Astrocyte (in vitro differentiated cells and primary cell): ENCODE results near the gene SCAPER. TPM values are rescaled to one million over a fixed set of nuclear protein-coding genes. Genes with fewer than 3 reads are reported as not detected.

Experiments
- DNase-seq: peaks from one replicate; pipeline ENCODE4 v3.0.0-alpha.2; 2010; ENCODE audit warnings: low read depth
- FAIRE-seq: peaks from 2 replicates; lab custom pipeline; 2011; peaks lifted over from hg19 to GRCh38; lab: Jason Lieb, UNC
- H2AFZ ChIP-seq: 2 replicates; pipeline ENCODE4 v1.6.0; 2012; ENCODE audit warnings: low read depth, low read length, inconsistent platforms
- H3K27ac ChIP-seq: 2 replicates; pipeline ENCODE4 v1.5.1; 2011; ENCODE audit warnings: low read depth, low read length, inconsistent platforms
- H3K27me3 ChIP-seq: 2 replicates; pipeline ENCODE4 v1.6.0; 2011; ENCODE audit warnings: low read length, inconsistent platforms; ENCODE audit not compliant: insufficient read depth
- H3K36me3 ChIP-seq: 2 replicates; pipeline ENCODE4 v1.5.1; 2011; ENCODE audit warnings: low read length, inconsistent platforms; ENCODE audit not compliant: insufficient read depth
- H3K4me1 ChIP-seq: 2 replicates; pipeline ENCODE4 v1.5.1; 2011; ENCODE audit warnings: low read length, inconsistent platforms; ENCODE audit not compliant: insufficient read depth
- H3K4me2 ChIP-seq: 2 replicates; pipeline ENCODE4 v1.6.0; 2012; ENCODE audit warnings: low read length, inconsistent platforms
- H3K4me3 ChIP-seq: 2 replicates; pipeline ENCODE4 v1.5.1; 2011; ENCODE audit warnings: low read depth, mild to moderate bottlenecking, low read length, inconsistent platforms; ENCODE audit not compliant: insufficient read depth
- H3K79me2 ChIP-seq: 2 replicates; pipeline ENCODE4 v1.6.0; 2012; ENCODE audit warnings: mild to moderate bottlenecking, low read length, inconsistent platforms; ENCODE audit not compliant: insufficient read depth
- H3K9ac ChIP-seq: 2 replicates; pipeline ENCODE4 v1.6.0; 2012; ENCODE audit warnings: mild to moderate bottlenecking, low read length, inconsistent platforms
- H3K9me3 ChIP-seq: 2 replicates; pipeline ENCODE4 v1.5.1; 2012; ENCODE audit warnings: low read depth, mild to moderate bottlenecking, low read length, inconsistent platforms; ENCODE audit not compliant: insufficient read depth
- H4K20me1 ChIP-seq: 2 replicates; pipeline ENCODE4 v1.6.0; 2012; ENCODE audit warnings: low read length, inconsistent platforms; ENCODE audit not compliant: insufficient read depth
- H3K27ac Mint-ChIP-seq: one replicate; pipeline ENCODE4 v1.8.0; 2021; ENCODE audit warnings: mild to moderate bottlenecking, mixed read lengths; ENCODE audit not compliant: unreplicated experiment
- H3K27me3 Mint-ChIP-seq: one replicate; pipeline ENCODE4 v1.8.0; 2021; ENCODE audit warnings: low read depth, mixed read lengths; ENCODE audit not compliant: unreplicated experiment
- H3K36me3 Mint-ChIP-seq: one replicate; pipeline ENCODE4 v1.8.0; 2021; ENCODE audit warnings: low read depth, mixed read lengths; ENCODE audit not compliant: unreplicated experiment
- H3K4me1 Mint-ChIP-seq: one replicate; pipeline ENCODE4 v1.8.0; 2021; ENCODE audit warnings: low read depth, mixed read lengths; ENCODE audit not compliant: unreplicated experiment
- H3K4me3 Mint-ChIP-seq: one replicate; pipeline ENCODE4 v1.8.0; 2021; ENCODE audit warnings: mild to moderate bottlenecking, moderate library complexity, mixed read lengths; ENCODE audit not compliant: unreplicated experiment
- H3K9me3 Mint-ChIP-seq: one replicate; pipeline ENCODE4 v1.8.0; 2021; ENCODE audit warnings: mild to moderate bottlenecking, mixed read lengths; ENCODE audit not compliant: unreplicated experiment
- CTCF ChIP-seq: IDR thresholded peaks from 2 replicates; pipeline ENCODE4 v1.5.1; 2011; ENCODE audit warnings: low read depth, mild to moderate bottlenecking, inconsistent platforms, low read length, moderate library complexity; ENCODE audit not compliant: insufficient read depth
- EZH2 ChIP-seq: IDR thresholded peaks from 2 replicates; pipeline ENCODE4 v1.6.1; 2012; ENCODE audit warnings: mild to moderate bottlenecking, low read length, inconsistent platforms; ENCODE audit not compliant: insufficient read depth
- total RNA-seq: library from RNA; stranded (reverse); gene quantifications from 2 replicates; pipeline ENCODE4 v1.2.1, GENCODE V29; 2021

SCAPER gene
- total RNA-seq, 1 donor from 2014 or later, result 8.6 TPM

- no peak for DNase-seq
- H2AFZ ChIP-seq, result no peak overlapping the region
- peaks cover 68% of the 10 kb centered on the region for H3K27me3 ChIP-seq
- Mint-ChIP-seq H3K4me1 (peaks cover 10% of the 10 kb centered on the region), H3K9me3 (peaks cover 16% of the 10 kb centered on the region), H3K36me3 (peaks cover 6% of the 10 kb centered on the region), H3K27me3 (peaks cover 54% of the 10 kb centered on the region), H3K27ac (no peak overlapping the region), H3K4me3 (no peak overlapping the region)
- no peak for FAIRE-seq
- H3K36me3 ChIP-seq, result no peaks in the 10 kb centered on the region
- no peak overlapping the region for H3K27ac ChIP-seq
- no peaks in the 10 kb centered on the region for H3K79me2 ChIP-seq
- H3K9me3 ChIP-seq, result peaks cover 7% of the 10 kb centered on the region
- H4K20me1 ChIP-seq, result peaks cover 13% of the 10 kb centered on the region
- H3K4me1 ChIP-seq, result peaks cover 2% of the 10 kb centered on the region
- TF ChIP-seq CTCF (no peak), EZH2 (no peak)
- no peak overlapping the region for H3K9ac ChIP-seq
- H3K4me2 ChIP-seq, result no peak overlapping the region
- no peak overlapping the region for H3K4me3 ChIP-seq
Measured at GRCh38 chr15:76333720-76334437, 571.3 kb downstream of the SCAPER start.

- no peak overlapping the region for H3K4me3 Mint-ChIP-seq
- no peak overlapping the region for H3K27ac ChIP-seq
- no peak overlapping the region for H3K4me2 ChIP-seq
- no peak overlapping the region for H2AFZ ChIP-seq
- H3K9me3 ChIP-seq, result peaks cover 7% of the 10 kb centered on the region
- DNase-seq, result no peak
- no peaks in the 10 kb centered on the region for H3K79me2 ChIP-seq
- H4K20me1 ChIP-seq, result peaks cover 8% of the 10 kb centered on the region
- H3K27me3 Mint-ChIP-seq, result peaks cover 49% of the 10 kb centered on the region
- peaks cover 6% of the 10 kb centered on the region for H3K4me1 Mint-ChIP-seq
- H3K36me3 ChIP-seq, result no peaks in the 10 kb centered on the region
- H3K27me3 ChIP-seq, result peaks cover 67% of the 10 kb centered on the region
- peaks cover 2% of the 10 kb centered on the region for H3K4me1 ChIP-seq
- H3K9me3 Mint-ChIP-seq, result peaks cover 16% of the 10 kb centered on the region
- FAIRE-seq, result no peak
- H3K4me3 ChIP-seq, result no peak overlapping the region
- no peak overlapping the region for H3K27ac Mint-ChIP-seq
- TF ChIP-seq CTCF (no peak), EZH2 (no peak)
- peaks cover 6% of the 10 kb centered on the region for H3K36me3 Mint-ChIP-seq
- no peak overlapping the region for H3K9ac ChIP-seq
Measured at GRCh38 chr15:76333309-76333708, 571.8 kb downstream of the SCAPER start.

DNA sequence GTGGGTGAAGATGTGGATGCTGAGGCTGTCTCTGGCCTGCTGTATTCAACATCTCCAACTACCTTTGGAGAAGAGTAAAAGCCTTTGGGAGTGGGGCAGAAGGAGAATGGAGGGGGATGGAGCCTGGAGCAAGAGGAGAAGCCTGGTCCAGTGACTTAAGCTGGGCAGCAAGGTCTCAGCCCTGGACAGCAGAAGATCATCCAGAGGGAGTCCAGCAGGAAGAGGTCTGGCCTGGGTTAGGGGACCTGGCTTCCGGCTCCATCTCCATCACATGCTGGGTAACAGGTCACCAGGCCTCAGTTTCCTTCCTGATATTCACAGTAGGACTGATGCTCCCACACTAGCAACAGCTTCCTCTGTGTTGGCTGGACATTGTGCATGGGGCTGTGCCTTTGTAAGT is 572.3 kb downstream of the SCAPER start:
- DNase-seq (no peak), FAIRE-seq (no peak)
- Histone ChIP-seq H2AFZ (no peak overlapping the region), H3K36me3 (no peaks in the 10 kb centered on the region), H3K4me3 (no peak overlapping the region), H3K9me3 (peaks cover 7% of the 10 kb centered on the region), H3K27me3 (peaks cover 62% of the 10 kb centered on the region), H3K4me2 (no peak overlapping the region), H3K27ac (no peak overlapping the region), H4K20me1 (peaks cover 8% of the 10 kb centered on the region), H3K9ac (no peak overlapping the region), H3K4me1 (peaks cover 2% of the 10 kb centered on the region), H3K79me2 (no peaks in the 10 kb centered on the region)
- TF ChIP-seq EZH2 (no peak), CTCF (no peak)
- Mint-ChIP-seq H3K36me3 (peaks cover 6% of the 10 kb centered on the region), H3K9me3 (peaks cover 16% of the 10 kb centered on the region), H3K27me3 (peaks cover 52% of the 10 kb centered on the region), H3K4me1 (peaks cover 7% of the 10 kb centered on the region), H3K27ac (no peak overlapping the region), H3K4me3 (no peak overlapping the region)
